Memory B cell (primary cell): Measurements from ENCODE around the gene CIDEB.

Experiments used
- ATAC-seq: fragments of 150-1000 bp; cut with Tn5 transposase; 2 replicates; pipeline ENCODE4 v1.10.0; 2021; ENCODE audit warnings: low read depth, mild to moderate bottlenecking, moderate library complexity
- DNase-seq, 2 donors: peaks; one replicate each; pipeline ENCODE4 v3.0.0; 2022; ENCODE audit warnings: low spot score in 2 of 2
- H3K27ac Mint-ChIP-seq: one replicate; pipeline ENCODE4 v1.8.0; 2022; ENCODE audit warnings: mild to moderate bottlenecking, moderate library complexity, mixed read lengths
- H3K27me3 Mint-ChIP-seq: one replicate; pipeline ENCODE4 v1.8.0; 2022; ENCODE audit warnings: mixed read lengths
- H3K36me3 Mint-ChIP-seq: one replicate; pipeline ENCODE4 v1.8.0; 2022; ENCODE audit warnings: mild to moderate bottlenecking, mixed read lengths
- H3K4me1 Mint-ChIP-seq: one replicate; pipeline ENCODE4 v1.8.0; 2022; ENCODE audit warnings: mixed read lengths
- H3K4me3 Mint-ChIP-seq: one replicate; pipeline ENCODE4 v1.8.0; 2022; ENCODE audit warnings: mild to moderate bottlenecking, moderate library complexity, mixed read lengths
- H3K9me3 Mint-ChIP-seq: one replicate; pipeline ENCODE4 v1.8.0; 2022; ENCODE audit warnings: mixed read lengths

The CIDEB gene

GRCh38 chr14:24311837-24312615, 4.2 kb upstream of the CIDEB start:
- ATAC-seq (no peak), DNase-seq (no peak)
- Mint-ChIP-seq H3K27me3 (no peaks in the 10 kb centered on the region), H3K4me1 (peaks cover 45% of the 10 kb centered on the region), H3K9me3 (no peaks in the 10 kb centered on the region), H3K27ac (peak overlapping the region; percentile 87), H3K4me3 (peak overlapping the region; percentile 80), H3K36me3 (peaks cover 7% of the 10 kb centered on the region)

GRCh38 chr14:24310646-24311604, 3.1 kb upstream of the CIDEB start, which contains the start of gene LTB4R:
TSS of gene LTB4R (plus strand) at chr14:24311502. CDS start at chr14:24315652, 4,150 bp downstream.
- peak; percentile 73 to 74 for DNase-seq
- H3K9me3 Mint-ChIP-seq = no peaks in the 10 kb centered on the region
- H3K4me3 Mint-ChIP-seq = peak within 1 kb of the TSS; percentile 80
- H3K27me3 Mint-ChIP-seq = no peaks in the 10 kb centered on the region
- peak within 1 kb of the TSS; percentile 87 for H3K27ac Mint-ChIP-seq
- peaks cover 12% of the 10 kb centered on the region for H3K36me3 Mint-ChIP-seq
- ATAC-seq = peak; percentile 77
- H3K4me1 Mint-ChIP-seq = peaks cover 48% of the 10 kb centered on the region

GRCh38 chr14:24310265-24310645, 2.5 kb upstream of the CIDEB start:
- Mint-ChIP-seq H3K27me3 (no peaks in the 10 kb centered on the region), H3K4me3 (peak overlapping the region; percentile 80), H3K9me3 (no peaks in the 10 kb centered on the region), H3K36me3 (peaks cover 18% of the 10 kb centered on the region), H3K27ac (peak overlapping the region; percentile 87), H3K4me1 (peaks cover 48% of the 10 kb centered on the region)
- DNase-seq (no peak), ATAC-seq (no peak)

- Mint-ChIP-seq H3K4me3 (peak within 1 kb of the TSS; percentile 80), H3K9me3 (no peaks in the 10 kb centered on the region), H3K27me3 (no peaks in the 10 kb centered on the region), H3K27ac (peak within 1 kb of the TSS; percentile 87), H3K4me1 (peaks cover 48% of the 10 kb centered on the region), H3K36me3 (peaks cover 24% of the 10 kb centered on the region)
- ATAC-seq = no peak
- DNase-seq = no peak
These were observed 1.9 kb upstream of the CIDEB start, which contains the start of gene LTB4R2 for GRCh38 chr14:24309538-24310264. TSS of gene LTB4R2 (plus strand) at chr14:24310140. CDS start at chr14:24310665, 525 bp downstream.

GRCh38 chr14:24308342-24309124, 756 bp upstream of the CIDEB start:
- Mint-ChIP-seq H3K27ac (peak overlapping the region; percentile 75), H3K9me3 (no peaks in the 10 kb centered on the region), H3K4me1 (peaks cover 41% of the 10 kb centered on the region), H3K36me3 (peaks cover 33% of the 10 kb centered on the region), H3K4me3 (no peak overlapping the region), H3K27me3 (no peaks in the 10 kb centered on the region)
- DNase-seq = no peak
- ATAC-seq = no peak

GRCh38 chr14:24307156-24307574, 612 bp downstream of the CIDEB start:
- Mint-ChIP-seq H3K27me3 (no peaks in the 10 kb centered on the region), H3K27ac (peak overlapping the region; percentile 67), H3K4me1 (peaks cover 31% of the 10 kb centered on the region), H3K36me3 (peaks cover 38% of the 10 kb centered on the region), H3K4me3 (no peak overlapping the region), H3K9me3 (no peaks in the 10 kb centered on the region)
- DNase-seq = no peak
- no peak for ATAC-seq

GRCh38 chr14:24304019-24304387, 3.8 kb downstream of the CIDEB start:
- H3K4me3 Mint-ChIP-seq = no peak overlapping the region
- H3K27me3 Mint-ChIP-seq = no peaks in the 10 kb centered on the region
- H3K27ac Mint-ChIP-seq = no peak overlapping the region
- no peaks in the 10 kb centered on the region for H3K9me3 Mint-ChIP-seq
- ATAC-seq = no peak
- H3K36me3 Mint-ChIP-seq = peaks cover 40% of the 10 kb centered on the region
- H3K4me1 Mint-ChIP-seq = peaks cover 26% of the 10 kb centered on the region
- no peak for DNase-seq

GRCh38 chr14:24300326-24300980, 7.3 kb downstream of the CIDEB start:
- peaks cover 36% of the 10 kb centered on the region for H3K4me1 Mint-ChIP-seq
- H3K27me3 Mint-ChIP-seq = no peaks in the 10 kb centered on the region
- peak overlapping the region; percentile 94 for H3K27ac Mint-ChIP-seq
- ATAC-seq (no peak), DNase-seq (no peak)
- H3K4me3 Mint-ChIP-seq = peak overlapping the region; percentile 91
- H3K36me3 Mint-ChIP-seq = peaks cover 34% of the 10 kb centered on the region
- no peaks in the 10 kb centered on the region for H3K9me3 Mint-ChIP-seq

GRCh38 chr14:24299255-24300191, 8.3 kb downstream of the CIDEB start, which contains the start of the genes DHRS1 and NOP9:
TSS of gene DHRS1 (minus strand) at chr14:24299780. CDS start at chr14:24299106, 674 bp downstream.
TSS of gene NOP9 (plus strand) at chr14:24299850. CDS start at chr14:24299955, 105 bp downstream.
- Mint-ChIP-seq H3K36me3 (peaks cover 29% of the 10 kb centered on the region), H3K9me3 (no peaks in the 10 kb centered on the region), H3K4me1 (peaks cover 36% of the 10 kb centered on the region), H3K4me3 (peak within 1 kb of the TSS; percentile 91), H3K27me3 (no peaks in the 10 kb centered on the region), H3K27ac (peak within 1 kb of the TSS; percentile 94)
- ATAC-seq (peak; percentile 84), DNase-seq (peak; percentile 88 to 97)

GRCh38 chr14:24298892-24299254, 8.9 kb downstream of the CIDEB start:
- Mint-ChIP-seq H3K4me3 (peak overlapping the region; percentile 91), H3K27ac (peak overlapping the region; percentile 94), H3K4me1 (peaks cover 36% of the 10 kb centered on the region), H3K36me3 (peaks cover 26% of the 10 kb centered on the region), H3K27me3 (no peaks in the 10 kb centered on the region), H3K9me3 (no peaks in the 10 kb centered on the region)
- no peak for DNase-seq
- no peak for ATAC-seq

- no peaks in the 10 kb centered on the region for H3K9me3 Mint-ChIP-seq
- H3K36me3 Mint-ChIP-seq = peaks cover 22% of the 10 kb centered on the region
- H3K27me3 Mint-ChIP-seq = no peaks in the 10 kb centered on the region
- H3K4me1 Mint-ChIP-seq = peaks cover 36% of the 10 kb centered on the region
- peak overlapping the region; percentile 83 for H3K27ac Mint-ChIP-seq
- no peak overlapping the region for H3K4me3 Mint-ChIP-seq
- no peak for DNase-seq
- no peak for ATAC-seq
These were observed 10.4 kb downstream of the CIDEB start for GRCh38 chr14:24297190-24297964.
